SHP77 treated with DMSO at 0.1 percent for 48 hours (cell line): ENCODE measurements around the gene AGO3.
"Not testable (repeated sequence)": the region's sequence is repeated elsewhere in the genome, so short reads cannot be mapped to it uniquely, and the experiment has no call there.

Experiments used
- DNase-seq: peaks from one replicate; lab custom pipeline; 2025; lab: John Stamatoyannopoulos, UW

The AGO3 gene

DNA sequence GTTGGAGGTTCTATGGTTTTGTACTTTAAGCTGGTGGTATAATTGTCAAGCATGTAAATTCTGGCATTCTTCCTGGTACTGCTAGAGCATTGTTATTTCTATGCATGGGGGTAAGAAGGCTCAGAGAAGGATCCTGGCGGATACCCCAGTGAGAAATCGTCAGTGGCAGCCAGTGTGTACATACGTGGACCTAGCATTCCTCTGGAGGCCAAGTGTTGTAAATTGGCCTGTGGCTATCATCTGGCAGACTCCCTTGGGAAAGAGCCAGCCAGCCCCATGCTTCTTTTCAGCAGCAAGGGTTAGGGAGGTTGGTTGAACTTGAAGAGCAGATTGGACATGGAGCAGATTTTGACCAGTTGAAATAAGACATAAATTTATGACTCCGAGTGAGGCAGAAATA, 5.2 kb upstream of the AGO3 start:
- DNase-seq, result no peak

DNA sequence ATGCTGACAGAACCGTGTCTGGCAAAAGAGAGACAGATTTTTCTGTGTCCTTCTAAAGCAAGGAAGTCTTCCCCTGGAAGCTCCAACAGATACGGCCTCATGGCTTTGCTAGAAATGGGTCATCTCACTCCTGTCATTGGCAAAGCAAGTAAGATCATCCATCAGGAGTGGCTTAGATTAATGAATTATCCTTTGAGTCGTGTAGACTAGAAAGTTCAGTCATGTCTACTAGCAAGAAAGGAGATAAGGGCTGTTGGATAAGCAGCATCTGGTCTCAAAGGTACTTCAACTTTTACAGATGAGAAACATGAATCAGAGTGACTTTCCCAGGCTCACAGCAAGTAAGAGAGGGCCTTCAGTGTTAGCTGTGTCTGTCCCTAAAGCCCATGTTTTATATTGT, 3.4 kb upstream of the AGO3 start:
- DNase-seq, result no peak

DNA sequence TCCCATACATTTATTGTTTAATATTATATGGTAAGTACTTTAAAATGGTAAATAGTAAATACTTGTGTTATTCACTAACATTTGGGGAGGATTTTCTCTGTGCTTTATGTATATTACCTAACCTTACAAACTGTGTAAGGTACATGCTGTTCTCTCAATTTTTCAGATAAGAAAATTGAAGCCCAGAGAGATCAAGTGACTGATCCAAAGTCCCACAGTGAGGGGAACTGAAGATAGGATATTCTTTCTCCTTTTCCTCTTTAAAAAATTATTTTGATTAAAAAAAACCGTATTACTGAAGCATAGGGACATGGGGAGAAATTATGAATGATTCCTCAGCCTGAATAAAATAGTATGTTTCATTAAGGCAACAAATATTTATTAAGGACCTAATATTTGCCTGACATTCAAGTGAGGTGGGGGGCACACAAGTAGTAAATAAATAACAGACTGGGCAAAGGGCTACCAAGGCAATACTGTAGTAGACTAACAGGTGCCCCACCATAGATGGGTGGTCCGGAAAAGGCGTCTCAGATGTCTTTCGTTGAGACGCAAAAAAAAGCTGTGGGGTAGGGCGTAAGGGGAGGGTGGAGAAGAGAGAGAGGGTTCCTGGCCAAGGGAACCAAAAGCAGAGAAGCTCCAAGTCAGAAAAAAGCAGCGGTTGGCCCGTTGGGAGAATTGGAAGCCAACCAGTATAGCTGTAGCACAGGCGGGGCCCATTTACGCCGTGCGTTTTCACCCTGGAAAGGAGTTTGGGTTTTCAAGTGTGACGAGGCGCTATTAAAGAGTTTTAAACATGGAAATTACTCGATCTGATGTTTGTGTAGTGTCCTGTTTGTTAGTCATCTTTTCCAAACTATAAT, 944 bp upstream of the AGO3 start:
- no peak for DNase-seq

DNA sequence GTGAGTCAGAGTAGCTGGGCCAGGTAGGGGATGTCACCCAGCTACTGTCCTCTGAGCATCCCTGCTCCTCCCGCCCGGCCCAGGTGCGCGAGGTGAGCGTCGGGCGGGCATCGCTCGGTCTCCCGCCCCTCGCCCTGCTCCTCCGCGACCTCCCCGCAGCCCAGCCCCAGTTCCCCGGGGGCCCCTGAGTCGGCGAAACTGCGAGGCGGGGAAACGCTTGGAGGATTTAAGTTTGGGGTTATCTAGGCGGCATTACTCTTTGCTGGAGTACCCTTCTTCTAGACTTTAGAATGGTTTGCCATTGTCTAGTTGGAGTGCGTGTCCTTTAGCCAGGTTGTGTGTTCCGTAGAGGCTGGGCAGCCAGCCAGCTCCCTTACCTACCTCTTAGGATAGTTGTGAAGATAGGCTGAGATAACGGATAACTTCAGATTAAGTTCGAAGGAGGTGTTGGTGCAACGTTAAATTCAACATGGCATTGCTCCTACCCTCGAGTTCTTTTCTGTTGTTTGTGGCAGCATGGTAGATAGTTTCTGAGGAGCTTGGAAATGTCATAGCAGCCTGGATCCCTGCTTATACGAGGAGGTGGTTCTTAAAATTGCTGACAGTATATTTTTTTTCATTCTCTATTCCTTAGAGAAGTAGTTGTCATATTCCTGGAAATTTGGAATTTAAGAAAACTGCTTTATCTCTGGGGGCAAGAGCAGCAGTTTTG, 697 bp downstream of the AGO3 start:
- DNase-seq, result no peak

DNA sequence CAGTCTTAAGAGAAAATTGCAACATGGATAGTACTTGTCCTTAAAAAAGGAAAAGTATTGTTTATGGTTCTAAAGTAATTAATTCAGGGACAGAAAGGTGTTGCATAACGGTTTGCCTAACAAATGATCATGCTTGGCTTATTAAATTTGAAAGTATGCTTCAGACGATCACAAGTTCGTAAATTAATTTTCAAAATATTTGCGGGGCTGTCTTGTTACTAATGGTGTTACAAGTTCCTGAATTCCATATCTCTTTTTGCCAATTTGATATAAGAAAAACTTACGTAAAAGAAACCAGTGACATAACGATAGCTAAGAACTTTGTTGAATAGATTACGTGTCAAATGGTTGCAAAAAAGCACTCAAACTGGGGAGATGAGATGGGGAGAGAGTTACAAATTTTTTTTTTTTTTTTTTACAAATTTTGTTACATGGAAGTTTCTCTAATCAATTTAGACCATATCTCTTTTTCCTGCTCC, 1.3 kb downstream of the AGO3 start:
- no peak for DNase-seq

DNA sequence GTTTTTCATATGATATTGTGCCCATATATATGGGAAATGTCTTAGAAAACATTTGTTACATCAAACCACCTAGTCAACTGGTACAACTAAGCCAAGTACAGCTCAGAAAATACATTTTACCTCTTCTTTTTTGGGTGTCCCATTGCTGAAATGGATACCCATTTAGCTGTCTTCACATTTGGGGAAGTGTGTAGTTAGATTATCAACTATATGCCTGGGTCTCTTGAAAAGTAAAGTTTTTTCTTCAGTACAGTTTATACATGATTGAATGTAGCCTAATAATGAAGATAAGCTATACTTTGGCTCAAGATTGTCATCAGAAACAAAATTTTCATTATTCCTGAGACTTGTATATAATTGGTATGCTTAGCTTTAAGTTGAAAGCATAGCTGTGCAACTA, 2.0 kb downstream of the AGO3 start:
- DNase-seq, result no peak

DNA sequence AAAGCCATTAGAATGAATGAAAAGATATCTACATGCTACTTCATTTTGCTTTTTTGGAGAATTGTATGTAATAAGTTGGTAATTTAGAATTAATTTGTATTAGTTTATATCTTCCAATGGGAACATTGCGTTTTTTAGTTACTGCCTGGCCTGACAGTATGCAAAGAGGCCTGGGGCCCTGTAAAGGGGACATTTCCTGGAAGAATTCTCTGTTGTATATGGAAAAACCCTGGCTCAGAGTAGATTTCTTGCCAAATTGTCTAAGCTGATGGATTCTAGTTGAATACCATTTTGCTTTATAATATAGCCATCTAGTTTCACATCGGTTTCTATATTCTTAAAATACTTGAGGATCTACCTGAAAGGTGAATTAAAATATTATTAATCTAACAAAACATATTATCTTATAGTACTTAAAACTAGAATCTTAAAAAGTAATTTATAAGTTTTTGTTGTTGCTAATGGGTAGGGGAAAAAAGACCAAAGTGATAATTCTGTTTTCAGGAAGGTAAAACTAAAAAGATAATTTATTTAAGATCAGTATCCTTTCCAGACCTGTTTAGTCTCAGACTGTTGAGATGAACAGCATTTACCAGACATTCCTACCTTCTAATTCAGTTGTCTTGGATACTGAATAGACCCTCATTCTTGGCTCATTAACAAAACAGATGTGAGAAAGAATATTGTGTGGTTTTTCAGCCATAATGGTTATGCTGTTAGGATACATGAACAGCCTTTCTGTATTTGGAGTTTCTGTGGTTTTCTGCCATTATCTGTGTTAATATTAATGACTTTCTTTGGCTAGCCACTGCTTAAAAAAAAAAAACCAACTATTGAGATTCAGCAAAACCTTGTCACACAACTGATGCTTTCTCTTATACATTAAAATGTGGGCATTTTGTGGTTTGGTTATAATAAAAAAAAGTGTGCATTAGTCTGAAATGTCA, 4.8 kb downstream of the AGO3 start:
- no peak for DNase-seq

DNA sequence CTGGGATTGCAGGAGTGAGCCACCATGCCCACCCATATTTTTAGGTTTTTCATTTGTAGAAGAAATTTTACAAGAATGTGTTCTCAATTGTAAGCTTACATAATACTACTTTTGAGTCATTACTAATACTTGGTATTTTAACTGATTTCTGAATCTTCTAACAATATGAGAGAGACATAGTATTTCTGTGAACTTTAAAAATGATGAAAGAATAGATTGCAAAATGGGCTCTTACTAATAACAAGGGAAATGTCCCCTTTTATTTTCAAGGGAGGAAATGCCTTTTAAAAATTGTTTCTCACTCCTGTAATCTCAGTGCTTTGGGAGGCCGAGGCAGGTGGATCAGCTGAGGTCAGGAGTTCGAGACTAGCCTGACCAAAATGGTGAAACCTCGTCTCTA, 5.9 kb downstream of the AGO3 start:
- no peak for DNase-seq

DNA sequence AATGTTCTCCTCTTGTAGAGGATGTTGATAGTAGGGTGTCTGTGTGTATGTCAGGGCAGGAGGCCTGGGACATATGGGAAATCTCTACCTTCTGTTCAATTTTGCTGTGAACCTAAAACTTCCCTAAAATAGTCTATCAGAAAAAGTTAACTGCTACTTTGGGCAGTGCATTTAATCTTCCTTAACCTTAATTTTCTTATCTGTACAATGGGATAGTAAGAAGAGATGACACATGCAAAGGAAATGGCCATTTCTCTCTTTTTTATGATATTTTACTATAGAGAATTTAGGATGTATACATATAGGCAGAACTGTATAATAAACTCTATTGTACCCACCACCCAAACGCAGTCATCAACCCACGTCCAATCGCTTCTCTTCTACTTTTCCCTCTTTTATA, 8.6 kb downstream of the AGO3 start:
- DNase-seq, result no peak

DNA sequence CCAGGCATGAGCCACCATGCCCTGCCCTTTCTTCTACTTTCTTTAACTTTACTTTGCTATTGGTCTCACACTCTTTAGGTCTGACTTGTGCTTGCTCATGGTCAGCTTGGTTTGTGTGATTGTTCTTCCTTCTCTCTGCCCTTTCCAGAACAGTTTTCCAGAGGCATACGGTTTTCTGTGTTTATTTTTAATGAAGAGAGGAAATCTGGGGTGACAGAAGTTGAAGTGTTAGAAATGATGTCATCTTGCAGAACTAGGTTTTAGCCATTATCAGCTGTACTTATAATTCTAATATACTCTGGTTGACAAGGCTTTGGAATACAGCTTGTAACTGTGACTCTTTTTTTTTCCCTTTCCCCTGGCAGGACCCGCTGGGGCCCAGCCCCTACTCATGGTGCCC, 14.4 kb downstream of the AGO3 start:
- DNase-seq, result no peak

DNA sequence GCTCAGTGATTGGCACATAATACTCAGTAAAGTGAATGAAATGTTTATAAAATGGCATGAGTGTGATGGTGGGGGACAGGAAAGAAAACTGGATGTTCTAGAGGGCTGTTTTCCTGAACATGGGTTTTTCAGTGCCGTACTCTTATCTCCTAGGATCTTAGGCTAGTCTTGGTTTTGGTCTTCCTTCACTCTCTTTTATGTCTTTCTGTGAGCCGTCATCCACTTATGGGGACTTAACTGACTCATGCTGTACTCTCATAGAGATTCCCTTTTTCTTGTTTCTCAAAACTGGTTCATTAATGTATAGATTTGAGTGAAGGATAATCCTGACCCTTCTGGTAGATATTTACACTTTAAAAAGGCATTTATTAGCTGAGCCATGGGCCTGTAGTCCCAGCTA, 16.6 kb downstream of the AGO3 start:
- DNase-seq, result no peak

DNA sequence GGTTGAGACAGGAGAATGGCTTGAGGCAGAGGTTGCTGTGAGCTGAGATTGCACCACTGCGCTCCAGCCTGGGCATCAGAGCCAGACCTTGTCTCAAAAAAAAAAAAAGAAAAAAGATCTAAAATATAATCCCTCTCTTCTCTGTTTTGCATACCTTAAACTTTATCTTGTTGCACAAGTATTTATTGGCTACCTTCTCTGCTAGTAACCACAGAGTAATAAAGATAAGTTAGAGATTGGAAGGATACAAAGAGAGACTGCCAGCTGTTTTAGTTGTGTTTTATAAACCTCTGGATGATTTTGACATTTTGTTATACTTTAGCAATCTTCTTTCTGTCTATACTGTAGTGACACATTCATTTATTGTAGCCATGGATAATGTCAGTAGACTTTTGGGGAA, 27.7 kb downstream of the AGO3 start:
- no peak for DNase-seq

DNA sequence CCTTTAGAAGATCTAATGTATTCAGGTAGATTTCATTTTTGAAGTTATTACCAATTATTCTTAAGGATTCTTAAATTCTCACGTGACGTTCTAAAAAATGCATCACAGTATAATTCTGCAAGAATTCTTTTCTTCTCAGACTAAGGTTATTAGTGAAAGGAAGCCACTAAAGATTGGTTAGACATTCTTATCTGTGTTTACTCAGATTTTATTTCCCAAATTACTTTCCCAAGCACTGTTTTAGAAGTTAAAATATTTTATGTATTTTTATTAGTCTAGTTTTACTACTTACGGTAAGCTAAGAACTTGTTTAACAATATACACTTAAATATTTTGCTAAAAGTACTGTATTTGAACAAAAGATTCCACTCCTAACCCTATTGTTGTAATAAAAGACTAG, 28.4 kb downstream of the AGO3 start:
- no peak for DNase-seq

DNA sequence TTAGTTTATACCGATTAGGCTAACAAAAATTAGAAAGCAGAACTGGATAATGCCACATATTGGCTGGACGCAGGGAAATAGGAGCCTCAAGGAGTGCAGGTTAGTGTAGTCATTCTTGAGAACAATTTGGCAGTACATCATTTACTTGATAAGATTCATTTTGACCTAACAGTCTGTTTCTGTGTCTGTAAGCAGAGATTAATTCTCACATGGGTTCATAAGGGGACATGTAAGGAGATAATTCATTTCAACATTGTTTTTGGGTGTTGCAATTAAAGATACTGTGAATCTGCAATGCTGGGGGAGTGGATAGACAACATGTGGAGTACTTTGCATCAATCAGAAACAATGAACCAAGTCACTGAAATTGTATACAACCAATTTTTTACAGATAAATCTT, 32.0 kb downstream of the AGO3 start:
- no peak for DNase-seq

DNA sequence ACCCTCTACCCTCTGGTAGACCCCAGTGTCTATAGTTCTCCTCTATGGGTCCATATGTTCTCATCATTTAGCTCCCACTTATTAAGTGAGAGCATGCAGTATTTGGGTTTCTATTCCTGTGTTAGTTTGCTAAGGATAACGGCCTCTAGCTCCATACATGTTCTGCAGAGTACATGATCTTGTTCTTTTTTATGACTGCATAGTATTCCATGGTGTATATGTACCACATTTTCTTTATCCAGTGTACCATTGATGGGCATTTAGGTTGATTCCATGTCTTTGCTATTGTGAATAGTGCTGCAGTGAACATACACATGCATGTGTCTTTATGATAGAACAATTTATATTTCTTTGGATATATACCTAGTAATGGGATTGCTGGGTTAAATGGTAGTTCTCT, 33.4 kb downstream of the AGO3 start:
- DNase-seq, result not testable (repeated sequence)

DNA sequence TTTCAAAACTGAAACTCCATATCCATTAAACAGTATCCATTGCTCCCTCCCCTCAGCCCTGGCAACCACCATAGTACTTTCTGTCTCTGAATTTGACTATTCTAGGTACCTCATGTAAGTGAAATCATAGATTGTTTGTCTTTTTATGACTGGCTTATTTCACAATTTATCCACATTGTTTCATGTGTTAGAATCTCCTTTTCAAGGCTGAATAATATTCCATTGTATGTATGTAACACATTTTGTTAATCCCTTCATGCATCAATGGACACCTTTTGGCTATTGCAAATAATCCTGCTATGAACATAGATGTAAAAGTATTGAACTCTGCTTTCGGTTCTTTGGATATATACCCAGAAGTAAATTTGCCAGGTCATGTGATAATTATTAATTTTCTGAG, 37.5 kb downstream of the AGO3 start:
- DNase-seq, result no peak

DNA sequence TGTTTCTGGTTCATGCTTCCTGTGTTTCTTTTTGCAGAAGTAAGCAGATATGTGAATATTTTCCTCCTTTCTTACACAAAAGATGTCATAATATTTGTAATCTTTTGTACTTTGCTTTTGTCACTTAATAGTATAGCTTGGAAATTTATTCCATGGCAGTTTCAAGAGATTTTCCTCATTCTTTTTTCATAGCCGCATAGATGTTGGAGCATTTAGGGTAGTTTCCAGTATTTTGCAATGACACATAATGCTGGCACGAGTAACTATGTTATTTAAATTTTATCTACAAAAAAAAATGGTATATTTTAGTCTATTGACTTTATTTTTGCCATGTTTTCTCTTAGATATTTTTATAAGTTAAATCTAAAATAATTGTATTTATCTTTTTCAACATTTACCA, 40.7 kb downstream of the AGO3 start:
- no peak for DNase-seq

DNA sequence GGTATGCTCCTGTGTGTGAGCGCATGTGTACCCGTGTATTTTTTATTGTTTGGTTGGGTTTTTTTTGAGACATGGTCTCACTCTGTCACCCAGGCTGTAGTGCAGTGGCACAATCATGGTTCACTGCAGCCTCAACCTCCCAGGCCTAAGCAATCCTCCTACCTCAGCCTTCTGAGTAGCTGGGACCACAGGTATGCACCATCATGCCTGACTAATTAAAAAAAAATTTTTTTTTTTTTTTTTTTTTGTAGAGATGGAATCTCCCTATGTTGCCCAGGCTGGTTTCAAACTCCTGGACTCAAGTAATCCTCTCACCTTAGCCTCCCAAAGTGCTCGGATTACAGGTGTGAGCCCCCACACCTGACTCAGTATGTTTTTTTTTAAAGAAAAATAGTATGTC, 41.7 kb downstream of the AGO3 start:
- not testable (repeated sequence) for DNase-seq

DNA sequence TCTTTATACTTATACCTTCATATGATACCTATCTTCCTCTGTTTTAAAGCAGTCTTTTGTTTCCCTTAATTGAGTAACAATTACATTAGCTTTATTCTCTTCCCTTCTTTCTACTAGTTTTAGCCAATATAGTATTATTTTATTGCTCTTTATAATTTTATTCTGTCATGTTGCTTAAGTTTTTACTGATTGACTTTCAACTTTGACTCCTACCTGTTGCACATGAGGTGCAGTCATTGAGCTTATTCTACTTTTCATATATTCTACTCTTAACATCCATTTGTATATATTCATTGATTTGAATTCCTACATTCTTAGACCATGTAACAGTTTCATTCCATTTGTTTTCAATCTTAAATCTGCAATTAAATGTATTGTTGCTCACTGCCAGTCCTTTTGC, 49.2 kb downstream of the AGO3 start:
- no peak for DNase-seq

DNA sequence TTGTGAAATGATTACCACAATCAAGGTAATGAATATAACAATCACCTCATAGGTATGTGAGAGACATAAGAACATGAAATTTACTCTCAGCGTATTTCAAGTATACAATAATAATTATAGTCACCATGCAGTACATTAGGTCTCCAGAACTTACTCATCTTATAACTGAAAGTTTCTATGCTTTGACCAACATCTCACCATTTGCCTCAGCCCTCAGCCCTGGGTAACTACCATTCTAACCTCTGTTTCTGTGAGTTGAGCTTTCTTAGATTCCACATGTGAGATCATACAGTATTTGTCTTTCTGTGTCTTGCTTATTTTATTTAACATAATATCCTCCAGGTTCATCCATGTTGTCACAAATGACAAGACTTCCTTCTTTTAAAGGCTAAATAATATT, 57.3 kb downstream of the AGO3 start:
- no peak for DNase-seq

DNA sequence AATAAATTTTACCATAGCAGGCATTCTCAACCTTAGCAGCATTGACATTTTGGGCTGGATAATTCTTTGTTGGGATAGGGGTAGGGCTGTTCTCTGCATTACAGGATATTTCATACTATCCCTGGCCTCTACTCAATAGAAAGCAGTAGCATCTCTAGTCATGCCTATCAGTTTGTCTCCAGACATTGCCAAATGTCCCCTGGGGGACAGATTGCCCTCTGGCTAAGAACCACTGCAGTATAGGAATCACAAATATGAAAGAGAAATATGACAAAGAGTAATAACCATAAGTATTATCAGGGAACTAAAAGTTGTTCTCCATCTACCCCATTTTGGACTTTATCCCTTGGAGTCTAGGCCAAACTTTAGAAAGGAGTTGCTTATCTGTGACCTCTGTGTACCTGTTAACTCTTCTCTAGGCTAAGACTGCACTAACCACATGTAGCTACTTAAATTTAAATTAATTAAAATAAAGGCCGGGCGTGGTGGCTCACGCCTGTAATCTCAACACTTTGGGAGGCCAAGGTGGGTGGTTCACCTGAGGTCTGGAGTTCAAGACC, 76.1 kb downstream of the AGO3 start:
- DNase-seq, result no peak

DNA sequence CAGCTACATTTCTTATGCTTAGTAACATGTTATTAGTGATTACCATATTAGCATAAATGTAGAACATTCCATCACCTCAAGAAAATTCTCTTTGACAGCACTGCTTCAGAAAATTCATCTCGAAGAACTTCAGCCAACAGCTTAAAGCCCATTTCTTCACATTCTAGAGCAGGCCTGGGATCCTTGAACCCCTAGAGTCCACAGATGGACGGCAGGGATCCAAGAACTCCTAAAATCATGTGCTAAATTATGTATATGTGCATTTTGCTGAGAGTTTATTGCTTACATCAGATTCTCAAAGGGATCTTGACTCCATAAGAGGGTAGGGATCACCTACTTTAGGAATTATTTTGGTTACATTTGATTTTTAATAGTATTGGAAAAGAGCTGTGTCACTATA, 76.8 kb downstream of the AGO3 start:
- no peak for DNase-seq
